Thyroid gland (tissue), 4 donors: ENCODE data around the gene CCNL1. TPM values are rescaled to one million over a fixed set of nuclear protein-coding genes. Genes with fewer than 3 reads are reported as not detected.
A peak's percentile ranks its signal among the peaks of the same experiment; 100 is the strongest.

Experiments used
- DNase-seq, 2 donors: peaks; one replicate each; pipeline ENCODE4 v3.0.0-alpha.2; 2019
- H3K27ac ChIP-seq, 3 donors: fragments of 200-600 bp; sonication (generic); 1 replicate in 2 of 3; 2 replicates in 1 of 3; pipeline ENCODE4 v1.5.1; 2016 to 2019; ENCODE audit warnings: mild to moderate bottlenecking in 1 of 3, moderate library complexity in 1 of 3
- H3K27me3 ChIP-seq: fragments of 200-600 bp; sonication (generic); one replicate; pipeline ENCODE4 v1.5.1; 2019
- H3K36me3 ChIP-seq, 2 donors: fragments of 200-600 bp; sonication (generic); one replicate each; pipeline ENCODE4 v1.5.1; 2016 to 2019
- H3K4me1 ChIP-seq, 2 donors: fragments of 200-600 bp; sonication (generic); one replicate each; pipeline ENCODE4 v1.5.1; 2017 to 2019
- H3K4me3 ChIP-seq, 3 donors: fragments of 200-600 bp; sonication (generic); replicated peaks in 1 of 3; 1 replicate in 2 of 3; 2 replicates in 1 of 3; pipeline ENCODE4 v1.5.1; 2016; ENCODE audit warnings: mild to moderate bottlenecking in 1 of 3
- H3K9me3 ChIP-seq: fragments of 200-600 bp; sonication (generic); one replicate; pipeline ENCODE4 v1.5.1; 2017
- CTCF ChIP-seq, 6 experiments: fragments of 200-600 bp in 3 of 6; fragments of 450-650 bp in 3 of 6; sonication (generic) in 3 of 6; IDR thresholded peaks; one replicate each; pipeline ENCODE4 v1.5.1; 2016 to 2019; ENCODE audit warnings: antibody characterized with exemption in 6 of 6, mild to moderate bottlenecking in 2 of 6, inconsistent platforms in 1 of 6, moderate library complexity in 1 of 6
- POLR2A ChIP-seq, 2 donors: fragments of 450-650 bp; IDR thresholded peaks; one replicate each; pipeline ENCODE4 v1.6.1; 2017; ENCODE audit warnings: antibody characterized with exemption in 2 of 2, mild to moderate bottlenecking in 2 of 2, moderate library complexity in 1 of 2
- WGBS, 2 donors: methylation state at CpG; one replicate each; pipeline ENCODE4 v1.1.5; 2017; 5-methylcytosine and 5-hydroxymethylcytosine counted together
- intact Hi-C: fragments of 100-400 bp; cut with DNase I; formaldehyde crosslinking; loops from one replicate; pipeline ENCODE4 v1.15.1; 2023
- total RNA-seq, 4 donors: library from RNA; depleted of rRNA; stranded (reverse); fragments of >200 nt; gene quantifications; one replicate each; pipeline ENCODE4 v1.2.3, GENCODE V29; 2016

Gene CCNL1
- total RNA-seq, 4 donors from 2014 or later = 142 to 375 (median 227) TPM

GRCh38 chr3:157135671-157136396 lies 24.1 kb downstream of the CCNL1 start:
- H3K9me3 ChIP-seq = no peaks in the 10 kb centered on the region
- TF ChIP-seq POLR2A (IDR thresholded peaks at IDR 0.05) (no peak), CTCF (IDR thresholded peaks at IDR 0.05) (no peak)
- H3K27me3 ChIP-seq = no peaks in the 10 kb centered on the region
- H3K36me3 ChIP-seq = no peaks in the 10 kb centered on the region
- H3K4me1 ChIP-seq = peaks cover 19 to 30% of the 10 kb centered on the region in 2 donors
- no peak for DNase-seq
- no peak overlapping the region for H3K4me3 ChIP-seq
- intact Hi-C loops = loop anchor here (5.0 to 10.0 kb wide), 3 partner anchors 54 to 601 kb away; no protein-coding TSS in a partner anchor
- peak overlapping the region in 2 of 3 donors; percentile 27 to 70 for H3K27ac ChIP-seq
- WGBS, 2 donors = 83% methylated on average over 5 of the region's 5 CpGs

DNA sequence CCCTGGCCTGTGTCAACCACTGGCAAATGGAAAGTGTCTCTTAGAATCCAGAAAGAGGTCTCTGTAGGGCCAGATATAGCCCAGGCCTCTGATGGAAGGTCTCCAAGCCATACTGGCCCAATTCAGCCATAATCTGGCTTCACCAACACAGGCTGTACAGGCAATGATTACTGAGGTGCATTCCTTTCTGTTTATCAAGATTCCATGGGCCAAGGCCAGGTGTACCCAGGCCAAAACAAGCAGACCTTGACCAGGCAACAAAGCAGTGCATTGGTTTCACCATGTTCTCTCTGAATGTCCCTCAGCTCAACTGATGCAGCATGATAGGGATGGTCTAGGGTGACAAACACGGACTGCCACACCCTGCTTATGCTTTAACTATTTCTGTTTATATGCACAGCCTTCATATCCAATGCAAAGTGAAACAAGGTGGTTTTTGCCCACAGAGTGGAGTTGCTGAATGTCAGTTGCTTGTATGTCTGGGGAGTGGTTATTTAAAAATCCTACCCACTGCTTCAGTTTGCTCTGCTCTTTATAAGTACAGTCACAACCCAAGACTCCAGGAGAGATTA lies 25.2 kb downstream of the CCNL1 start:
- H3K27ac ChIP-seq = peak overlapping the region in 2 of 3 donors; percentile 68 to 69
- intact Hi-C loops = loop anchor here (5.0 to 10.0 kb wide), 5 partner anchors 42 to 600 kb away; partner anchors contain the start of gene TIPARP
- no peak overlapping the region for H3K4me3 ChIP-seq
- peaks cover 28 to 41% of the 10 kb centered on the region in 2 donors for H3K4me1 ChIP-seq
- no peaks in the 10 kb centered on the region for H3K9me3 ChIP-seq
- H3K36me3 ChIP-seq = no peaks in the 10 kb centered on the region
- DNase-seq = peak; percentile 70 to 78
- 63 to 70% methylated on average over 1 of the region's 1 CpG for WGBS, 2 donors
- no peak for TF ChIP-seq POLR2A (IDR thresholded peaks at IDR 0.05)
- no peak for TF ChIP-seq CTCF (IDR thresholded peaks at IDR 0.05)
- no peaks in the 10 kb centered on the region for H3K27me3 ChIP-seq

GRCh38 chr3:157133434-157134320 lies 26.3 kb downstream of the CCNL1 start:
- no peak for DNase-seq
- peaks cover 38 to 51% of the 10 kb centered on the region in 2 donors for H3K4me1 ChIP-seq
- no peaks in the 10 kb centered on the region for H3K36me3 ChIP-seq
- intact Hi-C loops = loop anchor here (5.0 to 10.0 kb wide), 4 partner anchors 41 to 599 kb away; partner anchors contain the start of gene TIPARP
- H3K4me3 ChIP-seq = no peak overlapping the region
- H3K9me3 ChIP-seq = no peaks in the 10 kb centered on the region
- no peaks in the 10 kb centered on the region for H3K27me3 ChIP-seq
- TF ChIP-seq CTCF (IDR thresholded peaks at IDR 0.05) = no peak
- no peak for TF ChIP-seq POLR2A (IDR thresholded peaks at IDR 0.05)
- WGBS, 2 donors = 82 to 92% methylated on average over 4 of the region's 4 CpGs
- H3K27ac ChIP-seq = peak overlapping the region in 1 of 3 donors; percentile 69

GRCh38 chr3:157132936-157133335 lies 27.0 kb downstream of the CCNL1 start:
- H3K4me1 ChIP-seq = peaks cover 46 to 59% of the 10 kb centered on the region in 2 donors
- 70 to 88% methylated on average over 2 of the region's 2 CpGs for WGBS, 2 donors
- H3K4me3 ChIP-seq = no peak overlapping the region
- H3K36me3 ChIP-seq = no peaks in the 10 kb centered on the region
- intact Hi-C loops = loop anchor here (5.0 to 10.0 kb wide), 4 partner anchors 41 to 598 kb away; partner anchors contain the start of gene TIPARP
- H3K27ac ChIP-seq = no peak overlapping the region
- H3K27me3 ChIP-seq = no peaks in the 10 kb centered on the region
- no peak for TF ChIP-seq POLR2A (IDR thresholded peaks at IDR 0.05)
- DNase-seq = no peak
- H3K9me3 ChIP-seq = no peaks in the 10 kb centered on the region

GRCh38 chr3:157132341-157132740 lies 27.6 kb downstream of the CCNL1 start:
- Histone ChIP-seq H3K36me3 (no peaks in the 10 kb centered on the region), H3K4me1 (peaks cover 50 to 65% of the 10 kb centered on the region in 2 donors), H3K27me3 (no peaks in the 10 kb centered on the region), H3K9me3 (no peaks in the 10 kb centered on the region), H3K27ac (no peak overlapping the region), H3K4me3 (no peak overlapping the region)
- intact Hi-C loops = loop anchor here (5.0 to 10.0 kb wide), 4 partner anchors 40 to 598 kb away; partner anchors contain the start of gene TIPARP
- WGBS, 2 donors = 100% methylated on average over 1 of the region's 1 CpG
- no peak for TF ChIP-seq CTCF (IDR thresholded peaks at IDR 0.05)
- DNase-seq = no peak
